Measurements from ENCODE around the gene DDX59. TPM values are rescaled to one million over a fixed set of nuclear protein-coding genes. Genes with fewer than 3 reads are reported as not detected.

The DDX59 gene
- total and polyA plus RNA-seq, 9 of the 15 experiments (the other 6 are each of a cell fraction or from before 2014, with no cell fraction given), result 8.3 to 30.4 (median 19.8) TPM

DNA sequence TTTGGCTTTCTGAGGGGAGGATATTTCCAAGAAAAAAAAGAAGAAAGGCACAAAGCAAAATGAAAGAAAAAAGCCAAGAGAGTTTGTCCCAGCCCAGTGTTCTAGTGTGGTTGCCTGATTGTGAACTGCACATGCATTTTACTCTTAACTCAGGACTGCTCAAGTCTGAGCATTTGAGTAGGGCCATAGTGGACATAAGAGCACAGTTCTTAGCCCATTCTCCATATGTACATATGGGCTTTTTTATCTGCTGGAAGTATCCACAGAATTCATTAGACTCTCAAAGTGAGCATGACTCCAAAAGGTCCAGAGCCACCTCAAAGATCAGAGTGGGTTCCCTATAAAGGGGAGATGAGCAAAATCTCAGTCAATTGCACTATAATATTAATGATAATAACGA lies 13.6 kb upstream of the DDX59 start:
- intact Hi-C loops (cut with micrococcal nuclease), result no loop called here
- no TSS peak for BruUV-seq (replicated peaks)

More for the DNA sequence above, 13.6 kb upstream of the DDX59 start:
- H3K9me3 ChIP-seq (replicated peaks; ENCODE audit: control insufficient read depth, insufficient read depth, low read depth, low read length), result no peaks in the 10 kb centered on the region
- CTCF ChIA-PET (ENCODE audit: low intra/inter-chr PET ratio), result no interaction called here
- no peak overlapping the region for H3K9ac ChIP-seq (ENCODE audit: insufficient read depth in 1 of 2, low read depth in 2 of 2, low read length in 2 of 2)
- H3K9me1 ChIP-seq (ENCODE audit: control insufficient read depth, insufficient read depth, low read length), result no peaks in the 10 kb centered on the region
- H3K4me1 ChIP-seq (replicated peaks in 1 of 2; ENCODE audit: control insufficient read depth in 2 of 2, insufficient read depth in 2 of 2, low read length in 2 of 2), result no peaks in the 10 kb centered on the region; a peak in 1 of 5 replicates
- no peak overlapping the region for H3K4me3 ChIP-seq
- no peaks in the 10 kb centered on the region for H3K79me2 ChIP-seq (ENCODE audit: control insufficient read depth, insufficient read depth, low read length)
- in situ Hi-C loops (cut with MboI), result no loop called here
- no peaks in the 10 kb centered on the region for H3K36me3 ChIP-seq (ENCODE audit: control insufficient read depth, insufficient read depth, low read length)
- TF ChIP-seq POLR2AphosphoS2 (IDR thresholded peaks at IDR 0.05; ENCODE audit: low read length) (no peak), KDM4B (IDR thresholded peaks at IDR 0.05; ENCODE audit: borderline replicate concordance in 2 of 2, low read depth in 1 of 2) (no peak), MAFK (IDR thresholded peaks at IDR 0.05; ENCODE audit: low read length) (no peak), NUFIP1 (IDR thresholded peaks at IDR 0.05; ENCODE audit: partially characterized antibody) (no peak), NR1H2 (CRISPR knock-in tag; IDR thresholded peaks at IDR 0.05) (no peak), U2AF2 (optimal IDR thresholded peaks at IDR 0.05; ENCODE audit: low read depth, low read length) (no peak), NELFE (IDR thresholded peaks at IDR 0.05; ENCODE audit: insufficient read depth, insufficient read length) (no peak), MCM2 (IDR thresholded peaks at IDR 0.05; ENCODE audit: low read depth) (no peak)
- TF ChIP-seq, protein P1, sequence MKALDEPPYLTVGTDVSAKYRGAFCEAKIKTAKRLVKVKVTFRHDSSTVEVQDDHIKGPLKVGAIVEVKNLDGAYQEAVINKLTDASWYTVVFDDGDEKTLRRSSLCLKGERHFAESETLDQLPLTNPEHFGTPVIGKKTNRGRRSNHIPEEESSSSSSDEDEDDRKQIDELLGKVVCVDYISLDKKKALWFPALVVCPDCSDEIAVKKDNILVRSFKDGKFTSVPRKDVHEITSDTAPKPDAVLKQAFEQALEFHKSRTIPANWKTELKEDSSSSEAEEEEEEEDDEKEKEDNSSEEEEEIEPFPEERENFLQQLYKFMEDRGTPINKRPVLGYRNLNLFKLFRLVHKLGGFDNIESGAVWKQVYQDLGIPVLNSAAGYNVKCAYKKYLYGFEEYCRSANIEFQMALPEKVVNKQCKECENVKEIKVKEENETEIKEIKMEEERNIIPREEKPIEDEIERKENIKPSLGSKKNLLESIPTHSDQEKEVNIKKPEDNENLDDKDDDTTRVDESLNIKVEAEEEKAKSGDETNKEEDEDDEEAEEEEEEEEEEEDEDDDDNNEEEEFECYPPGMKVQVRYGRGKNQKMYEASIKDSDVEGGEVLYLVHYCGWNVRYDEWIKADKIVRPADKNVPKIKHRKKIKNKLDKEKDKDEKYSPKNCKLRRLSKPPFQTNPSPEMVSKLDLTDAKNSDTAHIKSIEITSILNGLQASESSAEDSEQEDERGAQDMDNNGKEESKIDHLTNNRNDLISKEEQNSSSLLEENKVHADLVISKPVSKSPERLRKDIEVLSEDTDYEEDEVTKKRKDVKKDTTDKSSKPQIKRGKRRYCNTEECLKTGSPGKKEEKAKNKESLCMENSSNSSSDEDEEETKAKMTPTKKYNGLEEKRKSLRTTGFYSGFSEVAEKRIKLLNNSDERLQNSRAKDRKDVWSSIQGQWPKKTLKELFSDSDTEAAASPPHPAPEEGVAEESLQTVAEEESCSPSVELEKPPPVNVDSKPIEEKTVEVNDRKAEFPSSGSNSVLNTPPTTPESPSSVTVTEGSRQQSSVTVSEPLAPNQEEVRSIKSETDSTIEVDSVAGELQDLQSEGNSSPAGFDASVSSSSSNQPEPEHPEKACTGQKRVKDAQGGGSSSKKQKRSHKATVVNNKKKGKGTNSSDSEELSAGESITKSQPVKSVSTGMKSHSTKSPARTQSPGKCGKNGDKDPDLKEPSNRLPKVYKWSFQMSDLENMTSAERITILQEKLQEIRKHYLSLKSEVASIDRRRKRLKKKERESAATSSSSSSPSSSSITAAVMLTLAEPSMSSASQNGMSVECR (CRISPR knock-in tag; IDR thresholded peaks at IDR 0.05), result no peak
- 10% methylated on average over 1 of the region's 1 CpG for WGBS (ENCODE audit: insufficient coverage, low coverage, missing lambda C conversion rate)
- no peak overlapping the region for H2AFZ ChIP-seq (ENCODE audit: low read depth, low read length)
- POLR2A ChIA-PET, result interaction anchor here (1.0 to 3.5 kb wide), 3 partner anchors 13 to 23 kb away, joined by 3 to 21 read pairs (median 3); partner anchors contain the start of gene DDX59
- no peaks in the 10 kb centered on the region for H3K27me3 ChIP-seq (ENCODE audit: control insufficient read depth in 2 of 2, insufficient read depth in 2 of 2, low read length in 2 of 2)
- ATAC-seq (peak; percentile 43; the same call in 1 of the 3 replicates), DNase-seq (ENCODE audit: extremely low read depth in 1 of 4, low spot score in 3 of 4) (no peak), FAIRE-seq (no peak)
- no peak overlapping the region for H3K4me2 ChIP-seq (ENCODE audit: insufficient read depth, low read length)
- H4K20me1 ChIP-seq (replicated peaks; ENCODE audit: control insufficient read depth, insufficient read depth, low read length), result no peaks in the 10 kb centered on the region
- H3K27ac ChIP-seq (ENCODE audit: extremely low read depth, low read depth, low read length), result no peak overlapping the region

Data from K562 (cell line).